Breast epithelium (tissue), 3 donors: ENCODE data around the gene CHCHD4.

ENCODE experiments used
- CTCF ChIP-seq, 3 donors: fragments of 450-650 bp; IDR thresholded peaks; one replicate each; pipeline ENCODE4 v1.5.1; 2016 to 2017; ENCODE audit warnings: antibody characterized with exemption in 3 of 3, mild to moderate bottlenecking in 3 of 3, moderate library complexity in 3 of 3
- POLR2A ChIP-seq: fragments of 450-650 bp; IDR thresholded peaks from one replicate; pipeline ENCODE4 v1.6.1; 2016; ENCODE audit warnings: antibody characterized with exemption, mild to moderate bottlenecking, moderate library complexity
- POLR2AphosphoS5 ChIP-seq, 3 donors: sonication (generic); formaldehyde crosslinking; IDR thresholded peaks; one replicate each; pipeline ENCODE4 v1.6.1; 2017; ENCODE audit warnings: antibody characterized with exemption in 3 of 3

GRCh38 chr3:14140668-14141067 is 16.0 kb upstream of the CHCHD4 start:
- TF ChIP-seq POLR2A, result no peak
- no peak for TF ChIP-seq CTCF (IDR thresholded peaks at IDR 0.05)
- TF ChIP-seq POLR2AphosphoS5 (IDR thresholded peaks at IDR 0.05), result no peak
